H9 (cell line): Measurements from ENCODE around the gene GPRIN1. TPM values are rescaled to one million over a fixed set of nuclear protein-coding genes. Genes with fewer than 3 reads are reported as not detected.

Source experiments
- DNase-seq: peaks from one replicate; pipeline ENCODE4 v3.0.0-alpha.2; 2017
- H2AFZ ChIP-seq: one replicate; pipeline ENCODE4 v1.6.1; 2013; ENCODE audit warnings: mild to moderate bottlenecking, low read length, control low read depth, moderate library complexity
- H2AK5ac ChIP-seq: 2 replicates; pipeline ENCODE4 v1.6.1; 2013; ENCODE audit warnings: low read length, control low read depth, mixed read lengths; ENCODE audit not compliant: insufficient read length
- H2BK120ac ChIP-seq: one replicate; pipeline ENCODE4 v1.6.1; 2013; ENCODE audit warnings: low read depth, mild to moderate bottlenecking, low read length, control low read depth, inconsistent platforms; ENCODE audit not compliant: poor library complexity, severe bottlenecking
- H2BK12ac ChIP-seq: 2 replicates; pipeline ENCODE4 v1.6.1; 2013; ENCODE audit warnings: low read length, control low read depth, mixed read lengths, low read depth; ENCODE audit not compliant: insufficient read length
- H2BK15ac ChIP-seq: 2 replicates; pipeline ENCODE4 v1.6.1; 2013; ENCODE audit warnings: low read depth, low read length, control low read depth
- H2BK20ac ChIP-seq: one replicate; pipeline ENCODE4 v1.6.1; 2013; ENCODE audit warnings: low read depth, mild to moderate bottlenecking, low read length, control low read depth, inconsistent platforms; ENCODE audit not compliant: poor library complexity, severe bottlenecking
- H2BK5ac ChIP-seq: 2 replicates; pipeline ENCODE4 v1.6.1; 2013; ENCODE audit warnings: low read length, control low read depth, mixed read lengths; ENCODE audit not compliant: insufficient read length
- H3K14ac ChIP-seq: 2 replicates; pipeline ENCODE4 v1.6.1; 2013; ENCODE audit warnings: low read length, control low read depth; ENCODE audit not compliant: insufficient read depth
- H3K18ac ChIP-seq: 2 replicates; pipeline ENCODE4 v1.6.1; 2013; ENCODE audit warnings: low read depth, mild to moderate bottlenecking, mixed read lengths, low read length, control low read depth; ENCODE audit not compliant: insufficient read length
- H3K23ac ChIP-seq: 2 replicates; pipeline ENCODE4 v1.6.1; 2013; ENCODE audit warnings: low read length, control low read depth, mixed read lengths, low read depth; ENCODE audit not compliant: insufficient read length
- H3K23me2 ChIP-seq: 2 replicates; pipeline ENCODE4 v1.6.1; 2013; ENCODE audit warnings: low read depth, mild to moderate bottlenecking, mixed read lengths, low read length, control low read depth; ENCODE audit not compliant: insufficient read length, poor library complexity, severe bottlenecking
- H3K27ac ChIP-seq: 2 replicates; pipeline ENCODE4 v1.5.1; 2013; ENCODE audit warnings: low read length, control low read depth, mixed read lengths, low read depth; ENCODE audit not compliant: insufficient read length
- H3K27me3 ChIP-seq: 2 replicates; pipeline ENCODE4 v1.6.1; 2013; ENCODE audit warnings: low read length, control low read depth, inconsistent platforms; ENCODE audit not compliant: insufficient read depth
- H3K4ac ChIP-seq: 2 replicates; pipeline ENCODE4 v1.6.1; 2013; ENCODE audit warnings: low read depth, mild to moderate bottlenecking, control low read depth, inconsistent platforms, low read length, moderate library complexity
- H3K4me1 ChIP-seq: 2 replicates; pipeline ENCODE4 v1.6.1; 2013; ENCODE audit warnings: low read length, control low read depth, inconsistent platforms; ENCODE audit not compliant: insufficient read depth
- H3K4me2 ChIP-seq: 2 replicates; pipeline ENCODE4 v1.6.1; 2013; ENCODE audit warnings: low read length, control low read depth, mixed read lengths; ENCODE audit not compliant: insufficient read length, insufficient read depth
- H3K56ac ChIP-seq: 2 replicates; pipeline ENCODE4 v1.6.1; 2013; ENCODE audit warnings: low read depth, mild to moderate bottlenecking, mixed read lengths, low read length, control low read depth; ENCODE audit not compliant: insufficient read length
- H3K79me1 ChIP-seq: 2 replicates; pipeline ENCODE4 v1.6.1; 2013; ENCODE audit warnings: low read depth, mild to moderate bottlenecking, moderate library complexity, low read length, control low read depth, inconsistent platforms; ENCODE audit not compliant: insufficient read depth, poor library complexity, severe bottlenecking
- H3K79me2 ChIP-seq: 2 replicates; pipeline ENCODE4 v1.6.1; 2013; ENCODE audit warnings: low read length, control low read depth, inconsistent platforms; ENCODE audit not compliant: insufficient read depth
- H3K9ac ChIP-seq: 2 replicates; pipeline ENCODE4 v1.6.1; 2013; ENCODE audit warnings: low read length, control low read depth, mixed read lengths; ENCODE audit not compliant: insufficient read length; ENCODE audit errors: extremely low read depth
- H3K9me3 ChIP-seq: one replicate; pipeline ENCODE4 v1.6.1; 2013; ENCODE audit warnings: low read depth, low read length, inconsistent platforms; ENCODE audit not compliant: control insufficient read depth
- H3T11ph ChIP-seq: one replicate; pipeline ENCODE4 v1.6.1; 2013; ENCODE audit warnings: mild to moderate bottlenecking, low read length, control low read depth, inconsistent platforms
- H4K20me1 ChIP-seq: one replicate; pipeline ENCODE4 v1.6.1; 2013; ENCODE audit not compliant: control insufficient read depth, insufficient read length, insufficient read depth
- H4K5ac ChIP-seq: 2 replicates; pipeline ENCODE4 v1.6.1; 2013; ENCODE audit warnings: low read depth, mild to moderate bottlenecking, mixed read lengths, low read length, control low read depth; ENCODE audit not compliant: insufficient read length
- H4K8ac ChIP-seq: replicated peaks from 2 replicates; pipeline ENCODE4 v1.6.1; 2013; ENCODE audit warnings: low read length, control low read depth, mixed read lengths, low read depth; ENCODE audit not compliant: insufficient read length
- H4K91ac ChIP-seq: 2 replicates; pipeline ENCODE4 v1.6.1; 2013; ENCODE audit warnings: low read depth, mild to moderate bottlenecking, moderate library complexity, mixed read lengths, low read length, control low read depth; ENCODE audit not compliant: insufficient read length
- H3K27ac Mint-ChIP-seq, 3 experiments: 2 replicates in 2 of 3; 3 replicates in 1 of 3; pipeline ENCODE4 v1.8.0; 2020 to 2021; ENCODE audit warnings: mixed read lengths in 3 of 3, mild to moderate bottlenecking in 1 of 3, moderate library complexity in 1 of 3
- H3K27me3 Mint-ChIP-seq: 2 replicates; pipeline ENCODE4 v1.8.0; 2021; ENCODE audit warnings: low read depth, mild to moderate bottlenecking, moderate library complexity, mixed read lengths
- H3K36me3 Mint-ChIP-seq, 3 experiments: 2 replicates in 2 of 3; 3 replicates in 1 of 3; pipeline ENCODE4 v1.8.0; 2020 to 2021; ENCODE audit warnings: low read depth in 3 of 3, mixed read lengths in 3 of 3; ENCODE audit not compliant: insufficient read depth in 1 of 3
- H3K4me1 Mint-ChIP-seq, 2 experiments: 2 replicates each; pipeline ENCODE4 v1.8.0; 2020; ENCODE audit warnings: mixed read lengths in 2 of 2
- H3K4me3 Mint-ChIP-seq, 2 experiments: 2 replicates in 1 of 2; 3 replicates in 1 of 2; pipeline ENCODE4 v1.8.0; 2020 to 2021; ENCODE audit warnings: mild to moderate bottlenecking in 2 of 2, mixed read lengths in 2 of 2, moderate library complexity in 1 of 2
- H3K9me3 Mint-ChIP-seq, 2 experiments: 2 replicates in 1 of 2; 3 replicates in 1 of 2; pipeline ENCODE4 v1.8.0; 2020; ENCODE audit warnings: mild to moderate bottlenecking in 2 of 2, mixed read lengths in 2 of 2, moderate library complexity in 1 of 2
- CTCF ChIP-seq: fragments of 200-600 bp; sonication (generic); conservative IDR thresholded peaks from 3 replicates; pipeline ENCODE4 v1.8.0; 2021; ENCODE audit warnings: antibody characterized with exemption, mild to moderate bottlenecking
- WGBS: extraction: QIAGEN DNeasy Blood & Tissue Kit; methylation state at CpG from one replicate; pipeline ENCODE4 v1.1.7; 2013; ENCODE audit warnings: missing lambda C conversion rate, low lambda C conversion rate, mixed read lengths; ENCODE audit not compliant: insufficient read length; ENCODE audit errors: extremely low coverage; 5-methylcytosine and 5-hydroxymethylcytosine counted together
- total RNA-seq: library from RNA; stranded (reverse); gene quantifications from 2 replicates; pipeline ENCODE4 v1.2.1, GENCODE V29; 2021

GPRIN1 gene
- total RNA-seq, 1 experiment from 2014 or later = 10.8 TPM

DNA sequence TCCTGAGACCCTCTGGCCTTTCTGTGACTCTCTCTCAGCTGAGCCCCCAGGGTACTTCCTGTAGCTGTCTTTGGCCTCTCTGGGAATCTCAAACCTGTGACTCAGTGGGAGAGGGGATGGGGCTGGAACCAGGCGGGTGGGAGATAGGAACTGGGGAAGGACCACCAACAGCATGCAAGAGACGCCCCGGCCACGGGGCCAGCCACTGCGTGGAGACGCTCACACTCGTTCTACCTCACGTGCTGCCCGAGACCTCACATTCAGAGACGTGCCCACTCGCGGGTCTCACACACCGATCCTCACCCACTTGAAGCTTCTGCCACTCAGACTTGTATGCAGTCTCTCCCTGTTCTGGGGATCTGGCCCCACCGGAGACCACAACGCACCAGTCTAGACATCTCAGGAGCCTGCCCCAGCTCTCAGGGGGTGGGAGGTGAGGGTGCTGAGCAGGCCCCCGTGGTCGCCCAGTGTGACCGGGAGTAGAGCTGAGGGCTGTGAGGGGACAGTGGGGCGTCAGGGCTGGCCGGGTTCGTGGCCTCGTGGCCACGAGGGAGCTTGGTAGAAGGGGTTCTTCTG, 13.8 kb downstream of the GPRIN1 start:
- DNase-seq = no peak
- no peak overlapping the region for H2AK5ac ChIP-seq
- no peak overlapping the region for H2BK15ac ChIP-seq
- no peak overlapping the region for H3K14ac ChIP-seq
- no peaks in the 10 kb centered on the region for H3K9me3 ChIP-seq
- no peak overlapping the region for H3K4me3 Mint-ChIP-seq
- no peak overlapping the region for H4K8ac ChIP-seq
- H3K27me3 ChIP-seq = no peaks in the 10 kb centered on the region
- H2BK5ac ChIP-seq = no peak overlapping the region
- H3K27me3 Mint-ChIP-seq = peaks cover 24% of the 10 kb centered on the region
- no peak overlapping the region for H2BK120ac ChIP-seq
- no peak overlapping the region for H3K9ac ChIP-seq
- H3K4me1 Mint-ChIP-seq = no peaks in the 10 kb centered on the region
- peaks cover 4 to 12% (median 6%) of the 10 kb centered on the region in 3 experiments; a peak in 6 of 7 replicates for H3K36me3 Mint-ChIP-seq
- no peak overlapping the region for H3K4ac ChIP-seq
- no peak overlapping the region for H3K56ac ChIP-seq
- H2BK12ac ChIP-seq = no peak overlapping the region
- TF ChIP-seq CTCF = no peak
- no peak overlapping the region for H3K27ac ChIP-seq
- no peak overlapping the region for H3K23ac ChIP-seq
- H3K27ac Mint-ChIP-seq = no peak overlapping the region; a peak in 1 of 7 replicates
- no peak overlapping the region for H2BK20ac ChIP-seq
- peaks cover 2% of the 10 kb centered on the region for H4K20me1 ChIP-seq
- no peaks in the 10 kb centered on the region for H3K79me2 ChIP-seq
- no peak overlapping the region for H4K5ac ChIP-seq
- no peak overlapping the region for H3K18ac ChIP-seq
- no CpG with 5 or more reads among the region's 23 CpGs for WGBS
- H4K91ac ChIP-seq = no peak overlapping the region
- H2AFZ ChIP-seq = no peak overlapping the region
- H3K4me1 ChIP-seq = no peaks in the 10 kb centered on the region
- no peaks in the 10 kb centered on the region; a peak in 1 of 5 replicates for H3K9me3 Mint-ChIP-seq
- no peaks in the 10 kb centered on the region for H3K79me1 ChIP-seq
- no peak overlapping the region for H3K4me2 ChIP-seq
- no peaks in the 10 kb centered on the region for H3K23me2 ChIP-seq
- no peak overlapping the region for H3T11ph ChIP-seq
